AG09309 (cell line): ENCODE measurements around the gene PTPRN2.

ENCODE experiments used
- DNase-seq: peaks from one replicate; pipeline ENCODE4 v3.0.0-alpha.2; 2010; ENCODE audit warnings: low read depth
- H3K4me3 ChIP-seq: 2 replicates; pipeline ENCODE4 v1.5.1; 2011; ENCODE audit warnings: mild to moderate bottlenecking, low read depth, low read length, moderate library complexity; ENCODE audit not compliant: control insufficient read depth
- CTCF ChIP-seq: IDR thresholded peaks from 2 replicates; pipeline ENCODE4 v1.5.1; 2011; ENCODE audit warnings: mild to moderate bottlenecking, low read depth, low read length, inconsistent platforms; ENCODE audit not compliant: insufficient read depth, control insufficient read depth; ENCODE audit errors: missing control alignments

Gene PTPRN2

GRCh38 chr7:158021836-158022235 lies 565.8 kb downstream of the PTPRN2 start:
- no peak for TF ChIP-seq CTCF
- H3K4me3 ChIP-seq, result no peak overlapping the region
- no peak for DNase-seq

GRCh38 chr7:158020706-158021095 lies 566.9 kb downstream of the PTPRN2 start:
- no peak overlapping the region for H3K4me3 ChIP-seq
- no peak for TF ChIP-seq CTCF

GRCh38 chr7:158019726-158020705 lies 567.6 kb downstream of the PTPRN2 start:
- no peak overlapping the region for H3K4me3 ChIP-seq
- DNase-seq, result no peak
- TF ChIP-seq CTCF, result no peak

More at GRCh38 chr7:158020706-158021095, 566.9 kb downstream of the PTPRN2 start:
- no peak for DNase-seq

GRCh38 chr7:158018971-158019645 lies 568.5 kb downstream of the PTPRN2 start:
- TF ChIP-seq CTCF, result no peak
- DNase-seq, result no peak
- no peak overlapping the region for H3K4me3 ChIP-seq

GRCh38 chr7:158018098-158018762 lies 569.4 kb downstream of the PTPRN2 start:
- DNase-seq, result no peak
- H3K4me3 ChIP-seq, result no peak overlapping the region
- no peak for TF ChIP-seq CTCF
